HFFc6 (cell line): Measurements from ENCODE around the gene GALNT18. TPM values are rescaled to one million over a fixed set of nuclear protein-coding genes. Genes with fewer than 3 reads are reported as not detected.

ENCODE experiments used
- DNase-seq: peaks from one replicate; pipeline ENCODE4 v3.0.0-alpha.2; 2018
- H3K27ac Mint-ChIP-seq: 2 replicates; pipeline ENCODE4 v1.8.0; 2020; ENCODE audit warnings: mild to moderate bottlenecking, mixed read lengths
- H3K27me3 Mint-ChIP-seq: 2 replicates; pipeline ENCODE4 v1.8.0; 2021; ENCODE audit warnings: mild to moderate bottlenecking, moderate library complexity, mixed read lengths; ENCODE audit not compliant: insufficient read depth
- H3K36me3 Mint-ChIP-seq: 2 replicates; pipeline ENCODE4 v1.8.0; 2021; ENCODE audit warnings: low read depth, mixed read lengths
- H3K4me1 Mint-ChIP-seq: 2 replicates; pipeline ENCODE4 v1.8.0; 2020; ENCODE audit warnings: low read depth, mixed read lengths
- H3K4me3 Mint-ChIP-seq: 2 replicates; pipeline ENCODE4 v1.8.0; 2020; ENCODE audit warnings: mild to moderate bottlenecking, moderate library complexity, mixed read lengths
- H3K9me3 Mint-ChIP-seq: 2 replicates; pipeline ENCODE4 v1.8.0; 2020; ENCODE audit warnings: mild to moderate bottlenecking, mixed read lengths
- total RNA-seq, 6 experiments: library from RNA; stranded (reverse); fragmentation: NEBNext Ultra II Directional; extraction: Animal tissue kit (Norgen Biotek cat#: 25700); gene quantifications; 2 replicates in 1 of 6; 3 replicates in 5 of 6; pipeline ENCODE4 v1.2.3, GENCODE V29; 2021
- TF ChIP-seq, protein P1 (sequence below): fragments of 200-600 bp; sonication (generic); IDR thresholded peaks from 2 replicates; pipeline ENCODE4 v1.5.0; 2021; ENCODE audit warnings: antibody characterized with exemption, mild to moderate bottlenecking

GALNT18 gene
- total RNA-seq, 6 experiments from 2014 or later, result 2.7 to 13.7 (median 12.4) TPM

DNA sequence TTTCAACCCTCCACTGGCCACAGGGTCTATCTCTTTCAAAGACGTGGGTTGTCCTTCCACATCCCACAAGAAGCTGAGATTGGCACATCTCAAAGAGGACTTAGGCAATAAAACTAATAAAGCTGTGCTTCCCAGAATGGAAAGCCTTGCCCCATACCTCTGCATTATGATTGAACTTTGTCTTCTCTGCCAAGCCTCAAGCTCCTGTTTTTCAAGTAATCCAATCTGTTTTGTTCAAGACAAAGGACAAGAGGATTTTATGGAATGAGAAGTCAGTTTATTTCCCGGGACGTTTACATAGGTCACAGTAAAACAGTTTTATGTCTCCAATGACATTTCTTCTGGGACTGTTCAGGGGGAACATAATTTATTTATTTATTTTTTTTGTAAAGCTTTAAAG, 108.4 kb downstream of the GALNT18 start:
- no peak for DNase-seq
- Mint-ChIP-seq H3K4me3 (no peak overlapping the region), H3K27me3 (peaks cover 20% of the 10 kb centered on the region), H3K4me1 (no peaks in the 10 kb centered on the region), H3K27ac (no peak overlapping the region), H3K9me3 (no peaks in the 10 kb centered on the region), H3K36me3 (no peaks in the 10 kb centered on the region)
- TF ChIP-seq, protein P1, sequence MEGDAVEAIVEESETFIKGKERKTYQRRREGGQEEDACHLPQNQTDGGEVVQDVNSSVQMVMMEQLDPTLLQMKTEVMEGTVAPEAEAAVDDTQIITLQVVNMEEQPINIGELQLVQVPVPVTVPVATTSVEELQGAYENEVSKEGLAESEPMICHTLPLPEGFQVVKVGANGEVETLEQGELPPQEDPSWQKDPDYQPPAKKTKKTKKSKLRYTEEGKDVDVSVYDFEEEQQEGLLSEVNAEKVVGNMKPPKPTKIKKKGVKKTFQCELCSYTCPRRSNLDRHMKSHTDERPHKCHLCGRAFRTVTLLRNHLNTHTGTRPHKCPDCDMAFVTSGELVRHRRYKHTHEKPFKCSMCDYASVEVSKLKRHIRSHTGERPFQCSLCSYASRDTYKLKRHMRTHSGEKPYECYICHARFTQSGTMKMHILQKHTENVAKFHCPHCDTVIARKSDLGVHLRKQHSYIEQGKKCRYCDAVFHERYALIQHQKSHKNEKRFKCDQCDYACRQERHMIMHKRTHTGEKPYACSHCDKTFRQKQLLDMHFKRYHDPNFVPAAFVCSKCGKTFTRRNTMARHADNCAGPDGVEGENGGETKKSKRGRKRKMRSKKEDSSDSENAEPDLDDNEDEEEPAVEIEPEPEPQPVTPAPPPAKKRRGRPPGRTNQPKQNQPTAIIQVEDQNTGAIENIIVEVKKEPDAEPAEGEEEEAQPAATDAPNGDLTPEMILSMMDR, result no peak

DNA sequence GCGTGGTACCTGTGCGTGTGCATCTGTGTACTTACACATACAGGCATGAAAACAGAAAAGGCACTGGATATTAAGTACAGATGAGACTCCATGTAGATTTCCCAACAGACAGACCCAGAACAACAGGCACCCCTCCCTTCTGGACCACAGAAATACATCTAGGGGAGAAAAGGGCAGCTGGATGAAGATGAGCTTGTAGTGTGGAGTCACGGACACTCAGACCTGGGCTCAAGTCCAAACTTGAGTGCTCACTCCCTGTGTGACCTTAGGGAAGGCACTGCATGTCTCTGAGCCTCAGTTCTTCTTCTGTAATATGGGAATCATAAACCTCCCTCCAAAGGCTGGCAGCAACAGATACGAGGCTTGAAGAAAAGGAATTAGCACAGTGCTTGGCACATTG, 108.9 kb downstream of the GALNT18 start:
- Mint-ChIP-seq H3K27me3 (peaks cover 20% of the 10 kb centered on the region), H3K4me1 (no peaks in the 10 kb centered on the region), H3K4me3 (no peak overlapping the region), H3K9me3 (no peaks in the 10 kb centered on the region), H3K36me3 (no peaks in the 10 kb centered on the region), H3K27ac (no peak overlapping the region)
- TF ChIP-seq, protein P1, result no peak
- no peak for DNase-seq

DNA sequence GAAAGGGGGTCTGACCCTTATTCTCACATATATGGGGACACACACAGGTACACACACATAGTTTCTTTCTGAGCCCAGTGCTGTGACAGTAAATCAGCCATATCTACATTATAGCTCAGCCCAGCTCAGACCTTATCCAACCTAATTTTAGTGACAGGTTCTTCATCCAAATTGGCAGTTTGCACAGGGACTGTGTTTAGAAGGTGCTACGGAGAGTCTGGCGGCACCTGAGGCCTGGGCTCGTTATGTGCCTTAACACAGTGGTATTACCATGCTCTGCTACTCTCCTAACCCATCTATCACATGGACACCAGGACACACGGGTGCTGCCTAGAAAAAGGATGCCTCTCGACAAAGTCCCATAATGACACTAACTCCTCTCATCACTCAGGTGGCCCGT, 109.3 kb downstream of the GALNT18 start:
- no peak for DNase-seq

DNA sequence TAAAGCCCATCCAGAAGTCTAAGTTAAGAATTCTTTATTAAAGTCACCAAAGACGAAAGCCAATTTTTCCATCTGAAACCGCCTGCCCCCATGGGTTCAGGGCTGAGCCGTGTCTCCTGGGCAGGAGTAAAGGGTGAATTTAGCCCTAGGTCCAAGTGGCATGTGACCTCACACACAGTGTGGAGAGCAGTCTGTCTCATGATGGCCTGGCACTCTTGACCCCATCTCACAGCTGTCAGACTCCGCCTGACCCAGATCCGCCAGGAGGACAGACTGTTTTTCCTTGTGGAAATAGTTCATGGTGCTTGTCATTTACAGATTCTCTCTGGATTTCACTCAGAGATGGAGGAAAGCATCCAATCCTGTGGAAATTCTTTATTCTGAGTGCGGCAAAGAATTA, 109.7 kb downstream of the GALNT18 start:
- H3K27ac Mint-ChIP-seq, result no peak overlapping the region
- no peaks in the 10 kb centered on the region for H3K9me3 Mint-ChIP-seq
- no peaks in the 10 kb centered on the region for H3K36me3 Mint-ChIP-seq
- peaks cover 20% of the 10 kb centered on the region for H3K27me3 Mint-ChIP-seq
- no peaks in the 10 kb centered on the region for H3K4me1 Mint-ChIP-seq
- no peak overlapping the region for H3K4me3 Mint-ChIP-seq
- TF ChIP-seq, protein P1, result no peak
- no peak for DNase-seq

More for the DNA sequence above, 109.3 kb downstream of the GALNT18 start:
- no peak overlapping the region for H3K4me3 Mint-ChIP-seq
- no peak overlapping the region for H3K27ac Mint-ChIP-seq
- no peaks in the 10 kb centered on the region for H3K36me3 Mint-ChIP-seq
- TF ChIP-seq, protein P1, result no peak
- peaks cover 20% of the 10 kb centered on the region for H3K27me3 Mint-ChIP-seq
- H3K9me3 Mint-ChIP-seq, result no peaks in the 10 kb centered on the region
- H3K4me1 Mint-ChIP-seq, result no peaks in the 10 kb centered on the region

DNA sequence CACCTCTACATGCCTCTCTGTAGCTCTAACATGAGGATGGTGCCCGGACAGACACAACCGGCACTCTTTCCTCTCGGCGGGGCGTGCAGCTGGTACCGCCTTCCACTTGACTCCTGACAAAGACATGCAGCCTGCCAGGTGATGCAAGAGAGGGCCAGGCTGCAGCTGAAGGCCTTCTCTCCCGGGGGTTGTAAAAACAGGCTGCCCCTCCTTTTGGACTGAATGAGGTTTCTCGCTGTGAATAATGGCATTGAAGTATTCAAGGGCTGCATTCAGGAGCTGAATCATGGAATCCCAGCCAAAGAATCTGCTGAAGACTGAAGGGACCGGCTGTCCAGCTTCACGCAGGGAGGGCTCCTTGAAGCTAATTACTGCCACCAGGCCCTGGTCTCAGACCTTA, 110.9 kb downstream of the GALNT18 start:
- no peak for DNase-seq
- no peaks in the 10 kb centered on the region for H3K4me1 Mint-ChIP-seq
- no peak overlapping the region for H3K4me3 Mint-ChIP-seq
- no peak overlapping the region for H3K27ac Mint-ChIP-seq
- TF ChIP-seq, protein P1, result no peak
- no peaks in the 10 kb centered on the region for H3K36me3 Mint-ChIP-seq
- peaks cover 21% of the 10 kb centered on the region for H3K27me3 Mint-ChIP-seq
- no peaks in the 10 kb centered on the region for H3K9me3 Mint-ChIP-seq

DNA sequence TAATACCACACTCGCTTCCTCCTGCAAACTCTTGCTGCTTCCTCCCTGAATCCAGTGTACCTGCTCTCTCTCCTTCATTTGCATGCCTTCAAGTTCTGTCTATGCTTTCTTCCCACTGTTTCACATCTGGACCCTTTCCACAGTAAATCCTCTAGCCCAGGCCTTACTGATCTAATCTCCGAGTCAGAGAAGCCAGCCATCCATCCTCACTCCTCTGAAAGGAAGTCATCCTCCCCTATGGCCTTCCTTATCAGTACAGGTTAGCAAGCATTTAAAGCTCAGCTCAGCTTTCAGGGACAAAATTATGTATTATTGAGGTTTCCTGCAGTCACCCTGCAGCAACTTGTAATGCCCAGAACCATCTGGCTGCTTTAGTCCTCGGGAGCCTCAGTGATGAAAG, 116.1 kb downstream of the GALNT18 start:
- no peak for DNase-seq

More for the DNA sequence above, 116.1 kb downstream of the GALNT18 start:
- no peaks in the 10 kb centered on the region for H3K9me3 Mint-ChIP-seq
- no peak overlapping the region for H3K4me3 Mint-ChIP-seq
- no peaks in the 10 kb centered on the region for H3K36me3 Mint-ChIP-seq
- no peak overlapping the region for H3K27ac Mint-ChIP-seq
- H3K27me3 Mint-ChIP-seq, result peaks cover 20% of the 10 kb centered on the region
- TF ChIP-seq, protein P1, result no peak
- peaks cover 20% of the 10 kb centered on the region; the same call in 1 of the 2 replicates for H3K4me1 Mint-ChIP-seq
